Keratinocyte (primary cell): ENCODE data around the gene B4GALT4.

Experiments used
- EZH2 ChIP-seq: IDR thresholded peaks from one replicate; pipeline ENCODE4 v1.6.1; 2012; ENCODE audit warnings: inconsistent platforms, mild to moderate bottlenecking, low read length, moderate library complexity
- TF ChIP-seq, protein P1 (sequence below), 3 experiments: IDR thresholded peaks in 1 of 3; conservative IDR thresholded peaks in 1 of 3; optimal IDR thresholded peaks in 1 of 3; 2 replicates in 2 of 3; 3 replicates in 1 of 3; pipeline versions ENCODE3 to v1.5.1; 2011; ENCODE audit warnings: low read length in 3 of 3, mild to moderate bottlenecking in 3 of 3, moderate library complexity in 2 of 3, control low read depth in 1 of 3, inconsistent platforms in 1 of 3; ENCODE audit not compliant: insufficient read depth in 2 of 3; ENCODE audit errors: extremely low read depth in 1 of 3

DNA sequence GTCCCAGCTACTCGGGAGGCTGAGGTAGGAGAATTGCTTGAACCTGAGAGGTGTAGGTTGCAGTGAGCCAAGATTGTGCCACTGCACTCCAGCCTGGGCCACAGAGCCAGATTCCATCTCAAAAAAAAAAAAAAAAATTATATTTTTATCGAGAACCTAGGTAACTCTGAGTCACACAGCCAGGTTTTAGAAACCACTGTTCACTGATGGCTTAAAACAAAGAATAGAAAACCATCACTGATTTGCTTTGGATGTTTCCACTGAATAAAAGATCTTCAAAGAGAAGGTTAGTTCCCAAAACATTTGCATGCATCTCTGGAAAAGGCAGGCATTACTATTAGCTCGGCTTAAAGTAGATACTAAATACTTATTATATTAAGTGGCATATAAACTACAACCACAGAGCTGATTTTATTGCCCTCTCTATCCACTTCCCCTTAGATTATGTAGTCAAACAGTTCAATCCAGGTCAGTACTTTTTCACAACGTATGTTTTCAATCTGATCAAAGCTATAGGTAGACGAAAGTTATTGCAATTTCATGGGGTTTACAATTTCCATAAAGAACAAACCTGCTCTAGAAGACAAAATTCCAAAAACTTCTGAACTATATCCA, 1.4 kb downstream of the B4GALT4 start:
- TF ChIP-seq, protein P1, sequence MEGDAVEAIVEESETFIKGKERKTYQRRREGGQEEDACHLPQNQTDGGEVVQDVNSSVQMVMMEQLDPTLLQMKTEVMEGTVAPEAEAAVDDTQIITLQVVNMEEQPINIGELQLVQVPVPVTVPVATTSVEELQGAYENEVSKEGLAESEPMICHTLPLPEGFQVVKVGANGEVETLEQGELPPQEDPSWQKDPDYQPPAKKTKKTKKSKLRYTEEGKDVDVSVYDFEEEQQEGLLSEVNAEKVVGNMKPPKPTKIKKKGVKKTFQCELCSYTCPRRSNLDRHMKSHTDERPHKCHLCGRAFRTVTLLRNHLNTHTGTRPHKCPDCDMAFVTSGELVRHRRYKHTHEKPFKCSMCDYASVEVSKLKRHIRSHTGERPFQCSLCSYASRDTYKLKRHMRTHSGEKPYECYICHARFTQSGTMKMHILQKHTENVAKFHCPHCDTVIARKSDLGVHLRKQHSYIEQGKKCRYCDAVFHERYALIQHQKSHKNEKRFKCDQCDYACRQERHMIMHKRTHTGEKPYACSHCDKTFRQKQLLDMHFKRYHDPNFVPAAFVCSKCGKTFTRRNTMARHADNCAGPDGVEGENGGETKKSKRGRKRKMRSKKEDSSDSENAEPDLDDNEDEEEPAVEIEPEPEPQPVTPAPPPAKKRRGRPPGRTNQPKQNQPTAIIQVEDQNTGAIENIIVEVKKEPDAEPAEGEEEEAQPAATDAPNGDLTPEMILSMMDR (optimal IDR thresholded peaks at IDR 0.05 in 1 of 3, IDR thresholded peaks at IDR 0.05 in 1 of 3, conservative IDR thresholded peaks at IDR 0.05 in 1 of 3; ENCODE audit: extremely low read depth in 1 of 3, insufficient read depth in 2 of 3, low read length in 3 of 3), result no peak
- no peak for TF ChIP-seq EZH2
